ENCODE measurements around the gene YBEY. TPM values are rescaled to one million over a fixed set of nuclear protein-coding genes. Genes with fewer than 3 reads are reported as not detected.

YBEY gene
- total and polyA plus RNA-seq, 2 of the 13 experiments (the other 11 are each of a cell fraction or from before 2014, with no cell fraction given) = 6.5 to 8.9 TPM

- TF ChIP-seq FOXO4 (CRISPR knock-in tag; conservative IDR thresholded peaks at IDR 0.05) = no peak
- no peak for TF ChIP-seq ZNF770 (CRISPR knock-in tag; IDR thresholded peaks at IDR 0.05)
- no peak for TF ChIP-seq HDAC6 (IDR thresholded peaks at IDR 0.05; ENCODE audit: low read depth, low read length)
- no peak for TF ChIP-seq NAIF1 (CRISPR knock-in tag; IDR thresholded peaks at IDR 0.05; ENCODE audit: borderline replicate concordance)
- TF ChIP-seq FOXK2 (IDR thresholded peaks at IDR 0.05) = no peak
- peak; percentile 19; the same call in 1 of the 2 replicates for TF ChIP-seq BCL3 (CRISPR knock-in tag; IDR thresholded peaks at IDR 0.05)
- no peak for TF ChIP-seq GATA4 (IDR thresholded peaks at IDR 0.05; ENCODE audit: borderline replicate concordance, low read depth)
- no peak; the same call in 1 of the 2 replicates for TF ChIP-seq SAP130 (CRISPR knock-in tag; IDR thresholded peaks at IDR 0.05; ENCODE audit: low read depth)
- TF ChIP-seq GLI4 (CRISPR knock-in tag; IDR thresholded peaks at IDR 0.05; ENCODE audit: borderline replicate concordance) = no peak
- TF ChIP-seq ZNF496 (CRISPR knock-in tag; IDR thresholded peaks at IDR 0.05; ENCODE audit: insufficient replicate concordance) = no peak
- TF ChIP-seq TEF (CRISPR knock-in tag; IDR thresholded peaks at IDR 0.05) = no peak
- TF ChIP-seq ZNF17 (CRISPR knock-in tag; IDR thresholded peaks at IDR 0.05) = no peak
- no peak for TF ChIP-seq NFKBIZ (CRISPR knock-in tag; IDR thresholded peaks at IDR 0.05)
- TF ChIP-seq NR2F6 (IDR thresholded peaks at IDR 0.05) = no peak
- TF ChIP-seq NR2F6 (CRISPR knock-in tag; IDR thresholded peaks at IDR 0.05) = no peak
- TF ChIP-seq ZNF530 (CRISPR knock-in tag; IDR thresholded peaks at IDR 0.05; ENCODE audit: low read depth) = no peak
- no peak for TF ChIP-seq POLR2G (IDR thresholded peaks at IDR 0.05; ENCODE audit: low read depth, low read length)
- TF ChIP-seq REST (IDR thresholded peaks at IDR 0.05; ENCODE audit: borderline replicate concordance in 1 of 2, low read depth in 1 of 2, low read length in 2 of 2) = no peak
- no peak for TF ChIP-seq MIER2 (CRISPR knock-in tag; IDR thresholded peaks at IDR 0.05)
- no peak for TF ChIP-seq NCOA2 (CRISPR knock-in tag; IDR thresholded peaks at IDR 0.05)
- no peak for TF ChIP-seq CHCHD3 (CRISPR knock-in tag; IDR thresholded peaks at IDR 0.05)
- no peak for TF ChIP-seq ZNF24 (IDR thresholded peaks at IDR 0.05)
These were observed 39.2 kb downstream of the YBEY start (continued) for GRCh38 chr21:46325073-46325912.
